ENCODE measurements around the gene APCDD1L. TPM values are rescaled to one million over a fixed set of nuclear protein-coding genes. Genes with fewer than 3 reads are reported as not detected.

Gene APCDD1L
- total RNA-seq, 1 donor from 2014 or later, result 0.86 TPM

DNA sequence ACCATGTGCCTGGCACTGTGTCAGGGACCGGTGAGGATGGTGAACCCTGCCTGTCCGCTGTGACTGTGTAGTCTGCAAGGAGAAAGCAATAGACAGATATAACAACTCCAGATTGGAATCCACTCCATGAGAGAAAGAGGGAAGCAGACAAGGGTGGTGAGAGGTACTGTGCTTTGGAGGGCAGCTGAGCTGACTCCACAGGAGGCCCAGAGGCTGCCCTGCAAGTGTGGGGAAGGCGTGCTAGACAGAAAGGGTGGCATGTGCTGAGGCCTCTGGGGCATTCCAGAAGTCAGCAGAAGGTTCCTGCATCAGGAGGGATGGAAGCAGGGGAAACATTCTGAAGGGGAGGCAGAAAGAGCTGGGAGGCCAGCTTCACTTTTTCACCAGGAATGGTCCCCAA is 39.3 kb upstream of the APCDD1L start:
- TF ChIP-seq, protein P1, sequence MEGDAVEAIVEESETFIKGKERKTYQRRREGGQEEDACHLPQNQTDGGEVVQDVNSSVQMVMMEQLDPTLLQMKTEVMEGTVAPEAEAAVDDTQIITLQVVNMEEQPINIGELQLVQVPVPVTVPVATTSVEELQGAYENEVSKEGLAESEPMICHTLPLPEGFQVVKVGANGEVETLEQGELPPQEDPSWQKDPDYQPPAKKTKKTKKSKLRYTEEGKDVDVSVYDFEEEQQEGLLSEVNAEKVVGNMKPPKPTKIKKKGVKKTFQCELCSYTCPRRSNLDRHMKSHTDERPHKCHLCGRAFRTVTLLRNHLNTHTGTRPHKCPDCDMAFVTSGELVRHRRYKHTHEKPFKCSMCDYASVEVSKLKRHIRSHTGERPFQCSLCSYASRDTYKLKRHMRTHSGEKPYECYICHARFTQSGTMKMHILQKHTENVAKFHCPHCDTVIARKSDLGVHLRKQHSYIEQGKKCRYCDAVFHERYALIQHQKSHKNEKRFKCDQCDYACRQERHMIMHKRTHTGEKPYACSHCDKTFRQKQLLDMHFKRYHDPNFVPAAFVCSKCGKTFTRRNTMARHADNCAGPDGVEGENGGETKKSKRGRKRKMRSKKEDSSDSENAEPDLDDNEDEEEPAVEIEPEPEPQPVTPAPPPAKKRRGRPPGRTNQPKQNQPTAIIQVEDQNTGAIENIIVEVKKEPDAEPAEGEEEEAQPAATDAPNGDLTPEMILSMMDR (conservative IDR thresholded peaks at IDR 0.05; ENCODE audit: low read depth, low read length), result no peak
- H3K4me3 ChIP-seq (ENCODE audit: low read depth, low read length), result no peak overlapping the region
- no peak for DNase-seq (ENCODE audit: low read depth)

DNA sequence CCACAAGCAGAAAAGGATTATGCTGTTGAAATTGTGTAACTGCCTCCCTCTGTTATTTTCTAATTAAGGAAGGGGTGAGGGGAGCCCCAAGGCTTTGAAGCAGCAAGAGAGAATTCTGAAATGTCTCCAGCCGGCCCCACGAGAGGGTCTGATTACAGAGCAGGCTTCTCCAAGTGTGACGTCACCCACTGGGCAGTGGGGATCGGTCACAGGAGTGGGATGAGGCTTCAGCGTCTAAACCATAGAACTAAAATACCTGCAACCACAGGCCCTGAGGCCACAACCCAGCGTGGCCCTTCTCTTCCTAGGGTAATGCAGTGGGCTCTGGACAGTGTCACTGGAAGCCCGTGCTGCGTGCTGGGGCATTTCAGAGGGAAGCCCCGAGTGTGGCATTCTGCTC is 38.6 kb upstream of the APCDD1L start:
- DNase-seq (ENCODE audit: low read depth), result no peak
- TF ChIP-seq, protein P1 (conservative IDR thresholded peaks at IDR 0.05; ENCODE audit: low read depth, low read length), result no peak
- no peak overlapping the region for H3K4me3 ChIP-seq (ENCODE audit: low read depth, low read length)

- no peak overlapping the region for H3K4me3 ChIP-seq (ENCODE audit: low read depth, low read length)
- DNase-seq (ENCODE audit: low read depth), result no peak
- TF ChIP-seq, protein P1 (conservative IDR thresholded peaks at IDR 0.05; ENCODE audit: low read depth, low read length), result no peak
Observed at GRCh38 chr20:58553166-58553696, 38.0 kb upstream of the APCDD1L start.

DNA sequence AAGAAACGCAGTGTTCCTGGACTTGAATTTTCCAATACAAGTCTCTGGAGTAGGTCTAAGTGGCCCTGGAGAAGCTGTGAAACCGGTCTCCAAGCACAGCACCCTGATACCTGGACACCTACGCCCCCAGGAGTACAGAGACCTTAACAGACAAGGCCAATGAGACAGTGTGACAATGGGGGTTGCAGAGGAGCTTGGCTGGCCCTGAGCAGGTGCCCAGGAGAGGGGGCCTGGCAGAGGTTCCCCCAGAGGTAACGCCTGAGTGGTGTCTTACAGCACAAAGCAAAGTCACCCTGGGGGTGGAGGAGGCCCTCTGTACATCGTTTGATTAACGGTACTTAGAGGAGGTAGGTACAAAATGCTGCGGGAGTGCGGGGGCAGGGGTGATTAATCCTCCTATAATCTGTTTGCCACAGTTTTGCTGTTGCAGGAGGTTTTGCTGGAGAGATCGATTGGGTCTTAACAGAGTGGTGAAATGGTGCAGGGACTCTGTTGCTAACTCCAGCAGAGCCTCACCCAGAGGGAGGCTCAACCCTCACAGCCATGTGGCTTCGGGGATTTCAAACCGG is 37.3 kb upstream of the APCDD1L start:
- TF ChIP-seq, protein P1 (conservative IDR thresholded peaks at IDR 0.05; ENCODE audit: low read depth, low read length), result no peak
- DNase-seq (ENCODE audit: low read depth), result no peak

DNA sequence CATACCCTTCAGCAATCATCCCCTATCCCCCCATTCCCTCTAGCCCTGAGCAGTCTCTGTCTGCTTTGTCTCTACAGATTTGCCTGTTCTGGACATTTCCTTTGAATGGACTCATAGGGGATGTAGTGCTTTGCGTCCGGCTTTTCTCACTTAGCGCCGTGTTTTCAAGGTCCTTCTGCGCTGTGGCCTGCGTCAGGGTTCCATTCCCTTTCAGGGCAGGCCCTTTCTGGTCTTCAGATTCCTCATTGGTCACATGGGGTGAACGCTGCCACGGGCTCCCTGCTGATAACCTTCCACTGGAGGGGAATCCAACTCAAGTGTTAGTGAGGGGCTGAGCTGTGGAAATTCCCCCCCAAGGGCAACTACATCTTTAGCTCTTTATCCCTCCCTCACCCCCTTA is 36.4 kb upstream of the APCDD1L start:
- H3K4me3 ChIP-seq (ENCODE audit: low read depth, low read length), result no peak overlapping the region
- DNase-seq (ENCODE audit: low read depth), result no peak
- TF ChIP-seq, protein P1 (conservative IDR thresholded peaks at IDR 0.05; ENCODE audit: low read depth, low read length), result no peak

More for the DNA sequence above, 37.3 kb upstream of the APCDD1L start:
- no peak overlapping the region for H3K4me3 ChIP-seq (ENCODE audit: low read depth, low read length)

GRCh38 chr20:58550275-58551059 is 35.3 kb upstream of the APCDD1L start:
- no peak overlapping the region for H3K4me3 ChIP-seq (ENCODE audit: low read depth, low read length)

More at GRCh38 chr20:58550275-58551059, 35.3 kb upstream of the APCDD1L start:
- no peak for DNase-seq (ENCODE audit: low read depth)
- TF ChIP-seq, protein P1 (conservative IDR thresholded peaks at IDR 0.05; ENCODE audit: low read depth, low read length), result no peak
